Vagina (tissue), 2 donors: ENCODE results near the gene CA4.

Experiments used
- POLR2A ChIP-seq, 2 donors: fragments of 450-650 bp; IDR thresholded peaks; one replicate each; pipeline ENCODE4 v1.6.1; 2017; ENCODE audit warnings: antibody characterized with exemption in 2 of 2, mild to moderate bottlenecking in 2 of 2, moderate library complexity in 2 of 2
- POLR2AphosphoS5 ChIP-seq, 2 donors: sonication (generic); formaldehyde crosslinking; IDR thresholded peaks; one replicate each; pipeline ENCODE4 v1.9.0; 2017; ENCODE audit warnings: antibody characterized with exemption in 2 of 2, mild to moderate bottlenecking in 2 of 2, low read depth in 1 of 2; ENCODE audit not compliant: insufficient read depth in 1 of 2
- TF ChIP-seq, protein P1 (sequence below), 3 experiments: fragments of 450-650 bp in 2 of 3; fragments of 200-600 bp in 1 of 3; sonication (generic) in 1 of 3; IDR thresholded peaks; one replicate each; pipeline ENCODE4 v1.5.1; 2017 to 2019; ENCODE audit warnings: antibody characterized with exemption in 3 of 3, mild to moderate bottlenecking in 2 of 3, moderate library complexity in 2 of 3

- TF ChIP-seq, protein P1, sequence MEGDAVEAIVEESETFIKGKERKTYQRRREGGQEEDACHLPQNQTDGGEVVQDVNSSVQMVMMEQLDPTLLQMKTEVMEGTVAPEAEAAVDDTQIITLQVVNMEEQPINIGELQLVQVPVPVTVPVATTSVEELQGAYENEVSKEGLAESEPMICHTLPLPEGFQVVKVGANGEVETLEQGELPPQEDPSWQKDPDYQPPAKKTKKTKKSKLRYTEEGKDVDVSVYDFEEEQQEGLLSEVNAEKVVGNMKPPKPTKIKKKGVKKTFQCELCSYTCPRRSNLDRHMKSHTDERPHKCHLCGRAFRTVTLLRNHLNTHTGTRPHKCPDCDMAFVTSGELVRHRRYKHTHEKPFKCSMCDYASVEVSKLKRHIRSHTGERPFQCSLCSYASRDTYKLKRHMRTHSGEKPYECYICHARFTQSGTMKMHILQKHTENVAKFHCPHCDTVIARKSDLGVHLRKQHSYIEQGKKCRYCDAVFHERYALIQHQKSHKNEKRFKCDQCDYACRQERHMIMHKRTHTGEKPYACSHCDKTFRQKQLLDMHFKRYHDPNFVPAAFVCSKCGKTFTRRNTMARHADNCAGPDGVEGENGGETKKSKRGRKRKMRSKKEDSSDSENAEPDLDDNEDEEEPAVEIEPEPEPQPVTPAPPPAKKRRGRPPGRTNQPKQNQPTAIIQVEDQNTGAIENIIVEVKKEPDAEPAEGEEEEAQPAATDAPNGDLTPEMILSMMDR (IDR thresholded peaks at IDR 0.05): no peak
- TF ChIP-seq POLR2A (IDR thresholded peaks at IDR 0.05) (no peak), POLR2AphosphoS5 (IDR thresholded peaks at IDR 0.05; ENCODE audit: insufficient read depth in 1 of 2, low read depth in 1 of 2) (no peak)
Measured at GRCh38 chr17:60103957-60104356, 45.8 kb upstream of the CA4 start.
